ENCODE results near the gene NINL.

DNA sequence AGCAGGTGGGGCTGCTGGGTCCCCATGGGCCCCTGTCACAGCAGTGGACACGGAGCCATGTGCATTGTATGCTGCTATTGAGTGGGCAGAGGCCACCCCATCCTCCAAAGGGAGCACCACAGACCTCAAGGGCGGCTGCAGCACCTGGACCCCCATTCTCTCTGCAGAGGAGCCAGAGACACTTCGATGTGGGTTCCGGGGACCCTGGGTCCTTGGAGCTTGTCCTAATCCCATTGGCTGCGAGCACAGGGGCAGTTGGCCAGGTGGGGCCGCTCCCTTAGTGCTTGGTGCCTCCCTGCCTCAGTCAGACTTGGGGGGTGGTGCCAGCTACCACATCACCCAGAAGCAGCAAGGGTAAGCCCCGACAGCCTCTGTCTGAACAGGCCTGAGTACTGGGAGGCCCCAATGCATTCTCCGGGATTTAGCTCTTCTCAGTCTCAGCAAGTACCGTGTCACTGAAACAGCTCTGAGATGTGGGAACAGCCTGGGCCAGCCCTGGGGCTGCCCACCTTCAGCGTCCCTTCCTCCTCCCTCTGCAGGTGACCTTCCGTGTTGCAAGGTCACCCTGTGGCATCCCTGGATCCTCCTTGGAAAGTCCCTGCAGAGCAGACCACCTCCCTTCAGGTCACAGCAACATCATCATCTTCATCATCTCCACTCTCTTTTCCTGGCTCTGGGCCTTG lies 104.0 kb downstream of the NINL start:
- TF ChIP-seq, protein P1, sequence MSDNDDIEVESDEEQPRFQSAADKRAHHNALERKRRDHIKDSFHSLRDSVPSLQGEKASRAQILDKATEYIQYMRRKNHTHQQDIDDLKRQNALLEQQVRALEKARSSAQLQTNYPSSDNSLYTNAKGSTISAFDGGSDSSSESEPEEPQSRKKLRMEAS (IDR thresholded peaks at IDR 0.05), result no peak
- TF ChIP-seq EP300 (IDR thresholded peaks at IDR 0.05; ENCODE audit: borderline replicate concordance) (no peak), RAD21 (IDR thresholded peaks at IDR 0.05; ENCODE audit: low read depth) (no peak), EGR1 (IDR thresholded peaks at IDR 0.05) (no peak), FOXM1 (IDR thresholded peaks at IDR 0.05; ENCODE audit: borderline replicate concordance, low read depth) (no peak), TCF12 (IDR thresholded peaks at IDR 0.05; ENCODE audit: low read depth) (no peak), ZBTB7A (IDR thresholded peaks at IDR 0.05; ENCODE audit: low read depth) (no peak), TAF1 (IDR thresholded peaks at IDR 0.05; ENCODE audit: low read depth) (no peak), CREB1 (IDR thresholded peaks at IDR 0.05; ENCODE audit: low read depth) (no peak), YY1 (IDR thresholded peaks at IDR 0.05; ENCODE audit: low read depth) (no peak), CEBPB (IDR thresholded peaks at IDR 0.05) (no peak), TEAD4 (IDR thresholded peaks at IDR 0.05) (no peak)
- TF ChIP-seq, protein P2, sequence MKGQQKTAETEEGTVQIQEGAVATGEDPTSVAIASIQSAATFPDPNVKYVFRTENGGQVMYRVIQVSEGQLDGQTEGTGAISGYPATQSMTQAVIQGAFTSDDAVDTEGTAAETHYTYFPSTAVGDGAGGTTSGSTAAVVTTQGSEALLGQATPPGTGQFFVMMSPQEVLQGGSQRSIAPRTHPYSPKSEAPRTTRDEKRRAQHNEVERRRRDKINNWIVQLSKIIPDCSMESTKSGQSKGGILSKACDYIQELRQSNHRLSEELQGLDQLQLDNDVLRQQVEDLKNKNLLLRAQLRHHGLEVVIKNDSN (IDR thresholded peaks at IDR 0.05), result no peak
- TF ChIP-seq, protein P3, sequence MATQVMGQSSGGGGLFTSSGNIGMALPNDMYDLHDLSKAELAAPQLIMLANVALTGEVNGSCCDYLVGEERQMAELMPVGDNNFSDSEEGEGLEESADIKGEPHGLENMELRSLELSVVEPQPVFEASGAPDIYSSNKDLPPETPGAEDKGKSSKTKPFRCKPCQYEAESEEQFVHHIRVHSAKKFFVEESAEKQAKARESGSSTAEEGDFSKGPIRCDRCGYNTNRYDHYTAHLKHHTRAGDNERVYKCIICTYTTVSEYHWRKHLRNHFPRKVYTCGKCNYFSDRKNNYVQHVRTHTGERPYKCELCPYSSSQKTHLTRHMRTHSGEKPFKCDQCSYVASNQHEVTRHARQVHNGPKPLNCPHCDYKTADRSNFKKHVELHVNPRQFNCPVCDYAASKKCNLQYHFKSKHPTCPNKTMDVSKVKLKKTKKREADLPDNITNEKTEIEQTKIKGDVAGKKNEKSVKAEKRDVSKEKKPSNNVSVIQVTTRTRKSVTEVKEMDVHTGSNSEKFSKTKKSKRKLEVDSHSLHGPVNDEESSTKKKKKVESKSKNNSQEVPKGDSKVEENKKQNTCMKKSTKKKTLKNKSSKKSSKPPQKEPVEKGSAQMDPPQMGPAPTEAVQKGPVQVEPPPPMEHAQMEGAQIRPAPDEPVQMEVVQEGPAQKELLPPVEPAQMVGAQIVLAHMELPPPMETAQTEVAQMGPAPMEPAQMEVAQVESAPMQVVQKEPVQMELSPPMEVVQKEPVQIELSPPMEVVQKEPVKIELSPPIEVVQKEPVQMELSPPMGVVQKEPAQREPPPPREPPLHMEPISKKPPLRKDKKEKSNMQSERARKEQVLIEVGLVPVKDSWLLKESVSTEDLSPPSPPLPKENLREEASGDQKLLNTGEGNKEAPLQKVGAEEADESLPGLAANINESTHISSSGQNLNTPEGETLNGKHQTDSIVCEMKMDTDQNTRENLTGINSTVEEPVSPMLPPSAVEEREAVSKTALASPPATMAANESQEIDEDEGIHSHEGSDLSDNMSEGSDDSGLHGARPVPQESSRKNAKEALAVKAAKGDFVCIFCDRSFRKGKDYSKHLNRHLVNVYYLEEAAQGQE (IDR thresholded peaks at IDR 0.05; ENCODE audit: low read depth), result no peak

Measured in Ishikawa (cell line).